SK-N-SH treated with all-trans-retinoic acid at 6 μM for 48 hours (cell line): Measurements from ENCODE around the gene ERVW-1.
A peak's percentile ranks its signal among the peaks of the same experiment; 100 is the strongest.

ENCODE experiments used
- ATAC-seq: fragments of 200-7000 bp; cut with Tn5 transposase; 3 replicates; pipeline ENCODE4 v1.9.1; 2020; ENCODE audit warnings: mild to moderate bottlenecking, moderate library complexity
- ARNTL ChIP-seq: fragments of 450-650 bp; formaldehyde crosslinking; IDR thresholded peaks from 2 replicates; pipeline ENCODE4 v1.5.0; 2020; ENCODE audit warnings: low read depth, mild to moderate bottlenecking, moderate library complexity, borderline replicate concordance
- BACH2 ChIP-seq: fragments of 250-450 bp; sonication (Bioruptor Pico); IDR thresholded peaks from 2 replicates; pipeline ENCODE4 v1.9.0; 2021; ENCODE audit warnings: mild to moderate bottlenecking, borderline replicate concordance
- CSDC2 ChIP-seq: fragments of 250-450 bp; sonication (Bioruptor Pico); IDR thresholded peaks from 2 replicates; pipeline ENCODE4 v1.5.0; 2020; ENCODE audit warnings: mild to moderate bottlenecking, moderate library complexity
- ESRRG ChIP-seq: fragments of 250-450 bp; sonication (Bioruptor Pico); IDR thresholded peaks from 2 replicates; pipeline ENCODE4 v1.6.1; 2021; ENCODE audit warnings: mild to moderate bottlenecking
- GLIS3 ChIP-seq: fragments of 250-450 bp; sonication (Bioruptor Pico); IDR thresholded peaks from 2 replicates; pipeline ENCODE4 v1.5.0; 2020; ENCODE audit warnings: mild to moderate bottlenecking, moderate library complexity
- ISL1 ChIP-seq: fragments of 250-450 bp; sonication (Bioruptor Pico); IDR thresholded peaks from 2 replicates; pipeline ENCODE4 v2.1.2; 2022; ENCODE audit warnings: mild to moderate bottlenecking, moderate library complexity
- OSR1 ChIP-seq: fragments of 250-450 bp; sonication (Bioruptor Pico); IDR thresholded peaks from 2 replicates; pipeline ENCODE4 v1.8.0; 2022; ENCODE audit warnings: moderate library complexity, mild to moderate bottlenecking, inconsistent platforms
- PATZ1 ChIP-seq: fragments of 250-450 bp; sonication (Bioruptor Pico); IDR thresholded peaks from 2 replicates; pipeline ENCODE4 v1.8.0; 2020; ENCODE audit warnings: mild to moderate bottlenecking, moderate library complexity, borderline replicate concordance
- PPARA ChIP-seq: fragments of 250-450 bp; sonication (Bioruptor Pico); IDR thresholded peaks from 2 replicates; pipeline ENCODE4 v1.5.0; 2020; ENCODE audit warnings: mild to moderate bottlenecking, borderline replicate concordance
- RARB ChIP-seq: fragments of 250-450 bp; sonication (Bioruptor Pico); IDR thresholded peaks from 2 replicates; pipeline ENCODE4 v1.8.0; 2021; ENCODE audit warnings: mild to moderate bottlenecking, moderate library complexity
- SNAI2 ChIP-seq: fragments of 250-450 bp; sonication (Bioruptor Pico); IDR thresholded peaks from 2 replicates; pipeline ENCODE4 v1.5.0; 2020; ENCODE audit warnings: mild to moderate bottlenecking, moderate library complexity
- TCF4 ChIP-seq: fragments of 250-450 bp; sonication (Bioruptor Pico); IDR thresholded peaks from 2 replicates; pipeline ENCODE4 v1.8.0; 2021; ENCODE audit warnings: mild to moderate bottlenecking, moderate library complexity, borderline replicate concordance
- TOX ChIP-seq: fragments of 250-450 bp; sonication (Bioruptor Pico); IDR thresholded peaks from 2 replicates; pipeline ENCODE4 v1.8.0; 2021; ENCODE audit warnings: mild to moderate bottlenecking, moderate library complexity, borderline replicate concordance
- ZC3H10 ChIP-seq: fragments of 250-450 bp; sonication (Bioruptor Pico); IDR thresholded peaks from 2 replicates; pipeline ENCODE4 v1.5.1; 2021; ENCODE audit warnings: mild to moderate bottlenecking, moderate library complexity
- ZFP3 ChIP-seq: fragments of 250-450 bp; sonication (Bioruptor Pico); IDR thresholded peaks from 2 replicates; pipeline ENCODE4 v1.5.0; 2020; ENCODE audit warnings: mild to moderate bottlenecking, moderate library complexity
- ZFP30 ChIP-seq: fragments of 450-650 bp; formaldehyde crosslinking; IDR thresholded peaks from 2 replicates; pipeline ENCODE4 v1.5.0; 2022; ENCODE audit warnings: mild to moderate bottlenecking, moderate library complexity
- ZNF565 ChIP-seq: fragments of 450-650 bp; formaldehyde crosslinking; conservative IDR thresholded peaks from 2 replicates; pipeline ENCODE4 v1.5.0; 2020; ENCODE audit warnings: low read depth, mild to moderate bottlenecking, moderate library complexity
- ZNF8 ChIP-seq: fragments of 450-650 bp; formaldehyde crosslinking; IDR thresholded peaks from 2 replicates; pipeline ENCODE4 v1.5.0; 2020; ENCODE audit warnings: mild to moderate bottlenecking, moderate library complexity
- TF ChIP-seq, protein P1 (sequence below): fragments of 250-450 bp; sonication (Bioruptor Pico); IDR thresholded peaks from 2 replicates; pipeline ENCODE4 v1.5.1; 2020; ENCODE audit warnings: low read depth, mild to moderate bottlenecking, moderate library complexity
- TF ChIP-seq, protein P2 (sequence below): fragments of 250-450 bp; sonication (Bioruptor Pico); IDR thresholded peaks from 2 replicates; pipeline ENCODE4 v1.5.0; 2020; ENCODE audit warnings: mild to moderate bottlenecking, moderate library complexity
- TF ChIP-seq, protein P3 (sequence below): fragments of 250-450 bp; sonication (Bioruptor Pico); IDR thresholded peaks from 2 replicates; pipeline ENCODE4 v1.8.0; 2021; ENCODE audit warnings: low read depth, mild to moderate bottlenecking, moderate library complexity, borderline replicate concordance
- TF ChIP-seq, protein P4 (sequence below): fragments of 250-450 bp; sonication (Bioruptor Pico); IDR thresholded peaks from 2 replicates; pipeline ENCODE4 v1.5.1; 2021; ENCODE audit warnings: mild to moderate bottlenecking, moderate library complexity

Gene ERVW-1

DNA sequence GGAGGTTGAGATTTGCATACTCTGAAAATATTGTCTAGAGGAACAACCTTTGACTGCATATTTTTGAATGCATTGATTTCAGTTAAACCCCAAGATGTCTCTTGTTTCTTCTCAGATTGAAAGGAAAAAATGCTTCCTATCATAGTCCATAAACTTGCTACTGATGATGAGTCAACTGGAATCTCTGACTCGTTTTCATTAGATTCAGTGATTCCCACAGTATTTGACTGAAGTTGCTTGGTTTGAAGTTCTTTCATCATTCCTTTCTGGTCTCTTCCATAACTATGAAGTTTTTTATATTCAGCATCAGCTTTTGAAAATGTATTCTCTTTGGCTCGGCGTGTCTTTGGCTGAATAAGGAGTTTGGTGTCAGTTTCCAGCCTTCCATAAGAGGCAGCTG lies 39.9 kb upstream of the ERVW-1 start:
- no peak for TF ChIP-seq RARB (CRISPR knock-in tag)
- no peak for TF ChIP-seq PPARA (CRISPR knock-in tag)
- no peak for TF ChIP-seq ZFP3 (CRISPR knock-in tag)
- no peak for TF ChIP-seq ISL1 (CRISPR knock-in tag)
- TF ChIP-seq, protein P1, sequence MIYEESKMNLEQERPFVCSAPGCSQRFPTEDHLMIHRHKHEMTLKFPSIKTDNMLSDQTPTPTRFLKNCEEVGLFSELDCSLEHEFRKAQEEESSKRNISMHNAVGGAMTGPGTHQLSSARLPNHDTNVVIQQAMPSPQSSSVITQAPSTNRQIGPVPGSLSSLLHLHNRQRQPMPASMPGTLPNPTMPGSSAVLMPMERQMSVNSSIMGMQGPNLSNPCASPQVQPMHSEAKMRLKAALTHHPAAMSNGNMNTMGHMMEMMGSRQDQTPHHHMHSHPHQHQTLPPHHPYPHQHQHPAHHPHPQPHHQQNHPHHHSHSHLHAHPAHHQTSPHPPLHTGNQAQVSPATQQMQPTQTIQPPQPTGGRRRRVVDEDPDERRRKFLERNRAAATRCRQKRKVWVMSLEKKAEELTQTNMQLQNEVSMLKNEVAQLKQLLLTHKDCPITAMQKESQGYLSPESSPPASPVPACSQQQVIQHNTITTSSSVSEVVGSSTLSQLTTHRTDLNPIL = no peak
- no peak for TF ChIP-seq BACH2 (CRISPR knock-in tag)
- no peak for TF ChIP-seq TOX
- no peak for TF ChIP-seq ESRRG
- TF ChIP-seq, protein P2, sequence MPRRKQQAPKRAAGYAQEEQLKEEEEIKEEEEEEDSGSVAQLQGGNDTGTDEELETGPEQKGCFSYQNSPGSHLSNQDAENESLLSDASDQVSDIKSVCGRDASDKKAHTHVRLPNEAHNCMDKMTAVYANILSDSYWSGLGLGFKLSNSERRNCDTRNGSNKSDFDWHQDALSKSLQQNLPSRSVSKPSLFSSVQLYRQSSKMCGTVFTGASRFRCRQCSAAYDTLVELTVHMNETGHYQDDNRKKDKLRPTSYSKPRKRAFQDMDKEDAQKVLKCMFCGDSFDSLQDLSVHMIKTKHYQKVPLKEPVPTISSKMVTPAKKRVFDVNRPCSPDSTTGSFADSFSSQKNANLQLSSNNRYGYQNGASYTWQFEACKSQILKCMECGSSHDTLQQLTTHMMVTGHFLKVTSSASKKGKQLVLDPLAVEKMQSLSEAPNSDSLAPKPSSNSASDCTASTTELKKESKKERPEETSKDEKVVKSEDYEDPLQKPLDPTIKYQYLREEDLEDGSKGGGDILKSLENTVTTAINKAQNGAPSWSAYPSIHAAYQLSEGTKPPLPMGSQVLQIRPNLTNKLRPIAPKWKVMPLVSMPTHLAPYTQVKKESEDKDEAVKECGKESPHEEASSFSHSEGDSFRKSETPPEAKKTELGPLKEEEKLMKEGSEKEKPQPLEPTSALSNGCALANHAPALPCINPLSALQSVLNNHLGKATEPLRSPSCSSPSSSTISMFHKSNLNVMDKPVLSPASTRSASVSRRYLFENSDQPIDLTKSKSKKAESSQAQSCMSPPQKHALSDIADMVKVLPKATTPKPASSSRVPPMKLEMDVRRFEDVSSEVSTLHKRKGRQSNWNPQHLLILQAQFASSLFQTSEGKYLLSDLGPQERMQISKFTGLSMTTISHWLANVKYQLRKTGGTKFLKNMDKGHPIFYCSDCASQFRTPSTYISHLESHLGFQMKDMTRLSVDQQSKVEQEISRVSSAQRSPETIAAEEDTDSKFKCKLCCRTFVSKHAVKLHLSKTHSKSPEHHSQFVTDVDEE (CRISPR knock-in tag) = no peak
- TF ChIP-seq, protein P3, sequence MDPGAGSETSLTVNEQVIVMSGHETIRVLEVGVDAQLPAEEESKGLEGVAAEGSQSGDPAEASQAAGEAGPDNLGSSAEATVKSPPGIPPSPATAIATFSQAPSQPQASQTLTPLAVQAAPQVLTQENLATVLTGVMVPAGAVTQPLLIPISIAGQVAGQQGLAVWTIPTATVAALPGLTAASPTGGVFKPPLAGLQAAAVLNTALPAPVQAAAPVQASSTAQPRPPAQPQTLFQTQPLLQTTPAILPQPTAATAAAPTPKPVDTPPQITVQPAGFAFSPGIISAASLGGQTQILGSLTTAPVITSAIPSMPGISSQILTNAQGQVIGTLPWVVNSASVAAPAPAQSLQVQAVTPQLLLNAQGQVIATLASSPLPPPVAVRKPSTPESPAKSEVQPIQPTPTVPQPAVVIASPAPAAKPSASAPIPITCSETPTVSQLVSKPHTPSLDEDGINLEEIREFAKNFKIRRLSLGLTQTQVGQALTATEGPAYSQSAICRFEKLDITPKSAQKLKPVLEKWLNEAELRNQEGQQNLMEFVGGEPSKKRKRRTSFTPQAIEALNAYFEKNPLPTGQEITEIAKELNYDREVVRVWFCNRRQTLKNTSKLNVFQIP (CRISPR knock-in tag) = no peak
- TF ChIP-seq GLIS3 (CRISPR knock-in tag) = no peak
- TF ChIP-seq PATZ1 = no peak
- TF ChIP-seq ARNTL (CRISPR knock-in tag) = no peak
- no peak for TF ChIP-seq SNAI2 (CRISPR knock-in tag)
- TF ChIP-seq TCF4 (CRISPR knock-in tag) = no peak
- no peak for ATAC-seq

GRCh38 chr7:92513167-92513902 lies 35.6 kb upstream of the ERVW-1 start:
- peak; percentile 76 for TF ChIP-seq ZNF8 (CRISPR knock-in tag)
- no peak for TF ChIP-seq PPARA (CRISPR knock-in tag)
- TF ChIP-seq, all 23 proteins: peak for 1

GRCh38 chr7:92508946-92509345 lies 31.2 kb upstream of the ERVW-1 start:
- ATAC-seq = no peak
- TF ChIP-seq OSR1 (CRISPR knock-in tag) (no peak), ZC3H10 (CRISPR knock-in tag) (no peak)

More at GRCh38 chr7:92513167-92513902, 35.6 kb upstream of the ERVW-1 start:
- no peak for ATAC-seq

DNA sequence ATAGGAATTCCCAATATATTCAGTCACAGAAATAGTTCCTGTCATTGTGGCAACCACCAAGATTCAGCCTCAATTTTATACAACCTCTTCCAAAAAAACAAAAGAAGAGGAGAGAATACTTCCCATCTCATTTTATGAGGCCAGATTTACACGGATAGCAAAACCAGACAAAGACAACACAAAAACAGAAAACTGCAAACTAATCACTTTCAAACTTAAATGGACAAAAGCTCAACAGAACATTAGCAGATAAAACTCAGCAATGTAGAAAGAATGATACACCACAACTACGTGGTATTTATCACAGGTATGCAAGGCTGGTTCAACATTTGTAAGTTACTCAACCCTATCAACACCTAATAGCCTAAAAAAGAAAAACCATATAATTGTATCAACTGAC lies 28.6 kb upstream of the ERVW-1 start:
- ATAC-seq = no peak

More for the DNA sequence above, 28.6 kb upstream of the ERVW-1 start:
- TF ChIP-seq ZFP3 (CRISPR knock-in tag) = no peak
- TF ChIP-seq ZNF565 = no peak
- no peak for TF ChIP-seq ZFP30 (CRISPR knock-in tag)
- TF ChIP-seq, protein P4, sequence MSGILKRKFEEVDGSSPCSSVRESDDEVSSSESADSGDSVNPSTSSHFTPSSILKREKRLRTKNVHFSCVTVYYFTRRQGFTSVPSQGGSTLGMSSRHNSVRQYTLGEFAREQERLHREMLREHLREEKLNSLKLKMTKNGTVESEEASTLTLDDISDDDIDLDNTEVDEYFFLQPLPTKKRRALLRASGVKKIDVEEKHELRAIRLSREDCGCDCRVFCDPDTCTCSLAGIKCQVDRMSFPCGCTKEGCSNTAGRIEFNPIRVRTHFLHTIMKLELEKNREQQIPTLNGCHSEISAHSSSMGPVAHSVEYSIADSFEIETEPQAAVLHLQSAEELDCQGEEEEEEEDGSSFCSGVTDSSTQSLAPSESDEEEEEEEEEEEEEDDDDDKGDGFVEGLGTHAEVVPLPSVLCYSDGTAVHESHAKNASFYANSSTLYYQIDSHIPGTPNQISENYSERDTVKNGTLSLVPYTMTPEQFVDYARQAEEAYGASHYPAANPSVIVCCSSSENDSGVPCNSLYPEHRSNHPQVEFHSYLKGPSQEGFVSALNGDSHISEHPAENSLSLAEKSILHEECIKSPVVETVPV (CRISPR knock-in tag) = no peak
- TF ChIP-seq, protein P3 (CRISPR knock-in tag) = no peak
- no peak for TF ChIP-seq CSDC2 (CRISPR knock-in tag)
- no peak for TF ChIP-seq ZNF8 (CRISPR knock-in tag)
- TF ChIP-seq PPARA (CRISPR knock-in tag) = no peak
- no peak for TF ChIP-seq RARB (CRISPR knock-in tag)
- TF ChIP-seq ZC3H10 (CRISPR knock-in tag) = no peak
- no peak for TF ChIP-seq SNAI2 (CRISPR knock-in tag)
- TF ChIP-seq ISL1 (CRISPR knock-in tag) = no peak
- no peak for TF ChIP-seq TOX
